K562 (cell line): ENCODE measurements around the gene UVRAG. TPM values are rescaled to one million over a fixed set of nuclear protein-coding genes. Genes with fewer than 3 reads are reported as not detected.

Source experiments
- ATAC-seq: fragments of 200-7000 bp; cut with Tn5 transposase; 3 replicates; pipeline ENCODE4 v1.9.1; 2020; ENCODE audit warnings: moderate library complexity
- BruUV-seq: library from RNA; stranded (reverse); fragments of 400-500 nt; replicated peaks from 2 replicates; lab custom pipeline; 2021; lab: Mats Ljungman, UMichigan
- CTCF ChIA-PET: fragments of 300-600 bp; formaldehyde crosslinking; extraction: SDS; loops from one replicate; lab custom pipeline; 2021; ENCODE audit warnings: low intra/inter-chr PET ratio; lab: Yijun Ruan, JAX
- POLR2A ChIA-PET: fragments of 300-600, 350-650 bp; sonication (Branson Sonifier 250); formaldehyde crosslinking; extraction: SDS; loops from one replicate; lab custom pipeline; 2021; ENCODE audit warnings: antibody characterized with exemption, inconsistent platforms; lab: Yijun Ruan, JAX
- DNase-seq, 4 experiments: peaks; one replicate each; pipeline versions ENCODE4 v3.0.0 to v3.0.0-alpha.2; 2011 to 2018; ENCODE audit warnings: low spot score in 3 of 4, mixed read lengths in 3 of 4; ENCODE audit errors: extremely low read depth in 1 of 4
- FAIRE-seq: peaks from 2 replicates; lab custom pipeline; 2011; peaks lifted over from hg19 to GRCh38; lab: Jason Lieb, UNC
- H2AFZ ChIP-seq: 2 replicates; pipeline ENCODE4 v1.6.0; 2011; ENCODE audit warnings: low read depth, low read length, control low read depth, inconsistent platforms
- H3K27ac ChIP-seq: fragments of 200-600 bp; 3 replicates; pipeline ENCODE4 v1.8.0; 2011; ENCODE audit warnings: low read depth, mild to moderate bottlenecking, control low read depth, inconsistent platforms, low read length, moderate library complexity, mixed read lengths; ENCODE audit errors: extremely low read depth
- H3K27me3 ChIP-seq, 2 experiments: fragments of 300-600 bp in 1 of 2; 2 replicates in 1 of 2; 3 replicates in 1 of 2; pipeline versions ENCODE4 v1.6.0 to v1.8.0; 2011; ENCODE audit warnings: inconsistent platforms in 2 of 2, low read length in 2 of 2, mild to moderate bottlenecking in 1 of 2, mixed read lengths in 1 of 2, moderate library complexity in 1 of 2; ENCODE audit not compliant: control insufficient read depth in 2 of 2, insufficient read depth in 2 of 2
- H3K36me3 ChIP-seq: fragments of 300-600 bp; 3 replicates; pipeline ENCODE4 v1.8.0; 2011; ENCODE audit warnings: mild to moderate bottlenecking, low read length, inconsistent platforms; ENCODE audit not compliant: control insufficient read depth, insufficient read depth
- H3K4me1 ChIP-seq, 2 experiments: fragments of 200-600 bp in 1 of 2; replicated peaks in 1 of 2; 2 replicates in 1 of 2; 3 replicates in 1 of 2; pipeline versions ENCODE4 v1.5.1 to v1.8.0; 2011; ENCODE audit warnings: inconsistent platforms in 2 of 2, low read length in 2 of 2, mild to moderate bottlenecking in 1 of 2, mixed read lengths in 1 of 2, moderate library complexity in 1 of 2; ENCODE audit not compliant: control insufficient read depth in 2 of 2, insufficient read depth in 2 of 2
- H3K4me2 ChIP-seq: 2 replicates; pipeline ENCODE4 v1.6.1; 2011; ENCODE audit warnings: low read length, control low read depth, inconsistent platforms, mixed read lengths; ENCODE audit not compliant: insufficient read depth
- H3K4me3 ChIP-seq: fragments of 200-600 bp; sonication (generic), shearing (Covaris generic); 2 replicates; pipeline ENCODE4 v1.5.1; 2016; ENCODE audit warnings: control low read depth, inconsistent platforms
- H3K79me2 ChIP-seq: fragments of 200-600 bp; 3 replicates; pipeline ENCODE4 v1.8.0; 2011; ENCODE audit warnings: low read length, inconsistent platforms; ENCODE audit not compliant: control insufficient read depth, insufficient read depth
- H3K9ac ChIP-seq, 2 experiments: 2 replicates each; pipeline versions ENCODE4 v1.6.0 to v1.6.1; 2011; ENCODE audit warnings: low read depth in 2 of 2, low read length in 2 of 2, control low read depth in 1 of 2, inconsistent platforms in 1 of 2, mild to moderate bottlenecking in 1 of 2, mixed read lengths in 1 of 2; ENCODE audit not compliant: insufficient read depth in 1 of 2
- H3K9me1 ChIP-seq: one replicate; pipeline ENCODE4 v1.6.0; 2011; ENCODE audit warnings: inconsistent platforms, mild to moderate bottlenecking, low read length, moderate library complexity; ENCODE audit not compliant: control insufficient read depth, insufficient read depth
- H3K9me3 ChIP-seq: replicated peaks from 2 replicates; pipeline ENCODE4 v1.5.1; 2011; ENCODE audit warnings: low read depth, low read length, inconsistent platforms; ENCODE audit not compliant: control insufficient read depth, insufficient read depth
- H4K20me1 ChIP-seq: replicated peaks from 2 replicates; pipeline ENCODE4 v1.6.1; 2011; ENCODE audit warnings: low read length, inconsistent platforms, mixed read lengths; ENCODE audit not compliant: control insufficient read depth, insufficient read depth
- CEBPB ChIP-seq: fragments of 450-650 bp; IDR thresholded peaks from 2 replicates; pipeline ENCODE4 v1.6.1; 2016; ENCODE audit warnings: missing genetic modification characterization, missing compliant biosample characterization
- ETV5 ChIP-seq: sonication (generic); formaldehyde crosslinking; IDR thresholded peaks from 2 replicates; pipeline ENCODE4 v1.4.0; 2020; ENCODE audit warnings: low read depth, mild to moderate bottlenecking, missing genetic modification reagents
- EZH2 ChIP-seq: IDR thresholded peaks from 2 replicates; pipeline ENCODE4 v1.6.1; 2012; ENCODE audit warnings: low read depth, mild to moderate bottlenecking, inconsistent platforms, low read length, borderline replicate concordance
- GABPB1 ChIP-seq: sonication (generic); formaldehyde crosslinking; IDR thresholded peaks from 2 replicates; pipeline ENCODE4 v1.8.0; 2022; ENCODE audit warnings: mild to moderate bottlenecking, missing genetic modification reagents
- GTF2A2 ChIP-seq: IDR thresholded peaks from 2 replicates; pipeline ENCODE4 v1.6.1; 2016; ENCODE audit warnings: mild to moderate bottlenecking, missing genetic modification characterization, missing compliant biosample characterization
- MTA1 ChIP-seq: fragments of 450-650 bp; IDR thresholded peaks from 2 replicates; pipeline ENCODE4 v1.6.1; 2017; ENCODE audit warnings: borderline replicate concordance
- MTF1 ChIP-seq: fragments of 250-450 bp; sonication (Bioruptor Pico); IDR thresholded peaks from 2 replicates; pipeline ENCODE4 v1.9.0; 2021; ENCODE audit warnings: moderate library complexity, mild to moderate bottlenecking, inconsistent platforms, borderline replicate concordance
- NELFE ChIP-seq: IDR thresholded peaks from 2 replicates; pipeline ENCODE4 v1.6.1; 2011; ENCODE audit warnings: mild to moderate bottlenecking; ENCODE audit not compliant: insufficient read depth, insufficient read length
- NR3C1 ChIP-seq: sonication (generic); formaldehyde crosslinking; IDR thresholded peaks from 2 replicates; pipeline ENCODE4 v1.8.1; 2022; ENCODE audit warnings: missing genetic modification reagents
- NR4A1 ChIP-seq, 2 experiments: fragments of 250-450 bp in 1 of 2; fragments of 450-650 bp in 1 of 2; sonication (Bioruptor Pico) in 1 of 2; IDR thresholded peaks; 2 replicates each; pipeline versions ENCODE4 v1.4.0 to v1.6.1; 2016 to 2020; ENCODE audit warnings: mild to moderate bottlenecking in 2 of 2, missing compliant biosample characterization in 1 of 2, missing genetic modification characterization in 1 of 2, moderate library complexity in 1 of 2
- RBM15 ChIP-seq: fragments of 200-400 bp; formaldehyde crosslinking; IDR thresholded peaks from 2 replicates; pipeline ENCODE4 v1.6.1; 2018; ENCODE audit warnings: mild to moderate bottlenecking, low read length, moderate library complexity; ENCODE audit not compliant: insufficient read depth
- SIN3B ChIP-seq: fragments of 450-650 bp; IDR thresholded peaks from 2 replicates; pipeline ENCODE4 v1.6.1; 2017; ENCODE audit warnings: low read depth, mild to moderate bottlenecking, moderate library complexity
- SMC3 ChIP-seq: conservative IDR thresholded peaks from 2 replicates; pipeline ENCODE4 v1.6.1; 2011; ENCODE audit warnings: low read depth, low read length, improper control_type of control experiment; ENCODE audit not compliant: insufficient read depth
- ZNF408 ChIP-seq: fragments of 250-450 bp; sonication (Bioruptor Pico); IDR thresholded peaks from 2 replicates; pipeline ENCODE4 v1.4.0; 2020; ENCODE audit warnings: low read depth, mild to moderate bottlenecking, moderate library complexity
- ZNF717 ChIP-seq: fragments of 250-450 bp; sonication (Bioruptor Pico); IDR thresholded peaks from 2 replicates; pipeline ENCODE4 v1.5.0; 2021
- ZNF75A ChIP-seq: fragments of 450-650 bp; formaldehyde crosslinking; IDR thresholded peaks from 2 replicates; pipeline ENCODE4 v1.4.0; 2020; ENCODE audit warnings: mild to moderate bottlenecking
- WGBS: fragments of 100-300 bp; shearing (Covaris generic); methylation state at CpG from one replicate; pipeline ENCODE4 v1.1.6; 2016; ENCODE audit warnings: low coverage, mixed read lengths; ENCODE audit not compliant: insufficient coverage; ENCODE audit errors: missing lambda C conversion rate; 5-methylcytosine and 5-hydroxymethylcytosine counted together
- in situ Hi-C: fragments of 300-500 bp; cut with MboI; formaldehyde crosslinking; loops from 4 replicates; pipeline ENCODE4 v1.15.0; 2018; ENCODE audit warnings: inconsistent platforms, mixed read lengths
- intact Hi-C: fragments of 100-400 bp; cut with micrococcal nuclease; formaldehyde crosslinking; loops from 2 replicates; pipeline ENCODE4 v1.14.2; 2022
- polyA plus RNA-seq, 8 experiments: library from polyadenylated mRNA; depleted of rRNA in 4 of 8; stranded (reverse) in 5 of 8; unstranded in 3 of 8; fragments of >200 nt; fragmentation: Nextera tagmentation in 2 of 8; fragmentation: Illumina TruSeq in 1 of 8; extraction: Ambion mirVana in 2 of 8; extraction: Trizol in 1 of 8; gene quantifications; 2 replicates each; pipeline versions ENCODE4 v1.2.1 to v1.2.3, GENCODE V29; 2011 to 2014; ENCODE audit warnings: inconsistent platforms in 1 of 8, missing spikeins in 1 of 8
- total RNA-seq, 7 experiments: library from RNA; depleted of rRNA in 6 of 7; stranded (reverse); fragments of >200 nt in 6 of 7; fragmentation: Illumina TruSeq in 2 of 7; extraction: Trizol in 2 of 7; gene quantifications; 2 replicates each; pipeline versions ENCODE4 v1.2.1 to v1.2.3, GENCODE V29; 2011 to 2021; ENCODE audit warnings: low replicate concordance in 1 of 7
- TF ChIP-seq, protein P1 (sequence below): fragments of 450-650 bp; formaldehyde crosslinking; IDR thresholded peaks from 2 replicates; pipeline ENCODE4 v1.4.0; 2020; ENCODE audit warnings: mild to moderate bottlenecking, moderate library complexity
- TF ChIP-seq, protein P2 (sequence below), 2 experiments: IDR thresholded peaks in 1 of 2; conservative IDR thresholded peaks in 1 of 2; 2 replicates each; pipeline ENCODE4 v1.6.1; 2016; ENCODE audit warnings: low read depth in 2 of 2, mild to moderate bottlenecking in 1 of 2, missing compliant biosample characterization in 1 of 2, missing genetic modification characterization in 1 of 2, moderate library complexity in 1 of 2

The UVRAG gene
- total and polyA plus RNA-seq, 9 of the 15 experiments (the other 6 are each of a cell fraction or from before 2014, with no cell fraction given): 3.1 to 17.8 (median 12.4) TPM

DNA sequence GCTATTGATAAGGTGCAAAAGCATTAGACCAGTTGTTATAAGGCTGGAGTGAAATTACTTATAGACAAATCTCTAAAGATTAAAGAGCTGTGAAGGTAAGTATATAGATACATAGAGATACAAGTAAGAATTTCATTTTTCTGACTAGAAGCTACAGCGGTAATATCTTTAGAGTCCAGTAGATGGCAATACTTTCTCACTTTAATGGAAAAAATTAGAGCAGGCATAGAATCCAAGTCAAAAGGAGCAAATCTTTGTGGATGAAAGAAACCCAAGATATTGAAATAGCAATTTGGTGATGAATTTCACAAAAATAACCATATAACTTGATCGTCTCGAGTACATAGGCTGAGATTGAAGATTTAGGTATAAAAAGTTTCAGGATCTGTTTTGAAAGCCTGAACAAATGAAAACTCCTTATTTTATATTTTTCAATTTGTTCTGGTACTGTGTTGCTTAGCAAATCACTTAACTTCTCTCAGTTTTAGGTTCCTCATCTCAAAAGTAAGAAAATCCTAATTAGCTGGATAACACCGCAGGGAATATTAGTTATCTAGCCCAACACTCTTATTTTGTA, 81.9 kb downstream of the UVRAG start (continued):
- TF ChIP-seq, protein P1, sequence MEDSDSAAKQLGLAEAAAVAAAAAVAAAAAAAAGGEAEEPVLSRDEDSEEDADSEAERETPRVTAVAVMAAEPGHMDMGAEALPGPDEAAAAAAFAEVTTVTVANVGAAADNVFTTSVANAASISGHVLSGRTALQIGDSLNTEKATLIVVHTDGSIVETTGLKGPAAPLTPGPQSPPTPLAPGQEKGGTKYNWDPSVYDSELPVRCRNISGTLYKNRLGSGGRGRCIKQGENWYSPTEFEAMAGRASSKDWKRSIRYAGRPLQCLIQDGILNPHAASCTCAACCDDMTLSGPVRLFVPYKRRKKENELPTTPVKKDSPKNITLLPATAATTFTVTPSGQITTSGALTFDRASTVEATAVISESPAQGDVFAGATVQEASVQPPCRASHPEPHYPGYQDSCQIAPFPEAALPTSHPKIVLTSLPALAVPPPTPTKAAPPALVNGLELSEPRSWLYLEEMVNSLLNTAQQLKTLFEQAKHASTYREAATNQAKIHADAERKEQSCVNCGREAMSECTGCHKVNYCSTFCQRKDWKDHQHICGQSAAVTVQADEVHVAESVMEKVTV (CRISPR knock-in tag): peak; percentile 85
- TF ChIP-seq SMC3: peak; percentile 70
- no peak for TF ChIP-seq NR3C1

DNA sequence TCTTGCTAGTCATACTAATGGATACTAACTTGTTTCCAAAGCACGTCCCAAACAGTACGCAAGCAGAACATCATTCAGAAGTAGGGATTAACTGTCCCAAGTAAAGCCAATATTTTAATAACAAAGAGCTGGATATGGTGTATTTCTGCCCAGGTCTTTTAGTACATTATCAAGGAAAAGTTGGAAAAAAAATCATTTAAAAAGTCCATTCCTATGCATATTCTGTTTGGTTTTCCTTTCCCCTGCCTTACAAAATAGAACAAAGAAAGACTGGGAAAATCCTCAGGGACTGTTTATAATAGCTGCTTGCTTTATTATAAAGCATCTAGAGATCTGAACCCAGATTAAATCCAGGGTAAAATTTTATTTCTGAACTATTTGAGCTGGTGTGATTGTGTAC, 83.9 kb downstream of the UVRAG start:
- H3K4me2 ChIP-seq: no peak overlapping the region
- no TSS peak for BruUV-seq
- H3K36me3 ChIP-seq: peaks cover 4% of the 10 kb centered on the region; the same call in 2 of the 3 replicates
- H3K27ac ChIP-seq: no peak overlapping the region
- H3K9me1 ChIP-seq: no peaks in the 10 kb centered on the region
- H2AFZ ChIP-seq: no peak overlapping the region
- no peak for TF ChIP-seq NELFE
- no peak for TF ChIP-seq RBM15
- no peak for TF ChIP-seq ZNF408 (CRISPR knock-in tag)
- TF ChIP-seq ZNF717 (CRISPR knock-in tag): no peak
- TF ChIP-seq GABPB1: no peak
- no peak for TF ChIP-seq ETV5 (CRISPR knock-in tag)
- no peak for TF ChIP-seq EZH2
- TF ChIP-seq NR4A1 (CRISPR knock-in tag; IDR thresholded peaks at IDR 0.05): no peak
- TF ChIP-seq NR4A1 (tag; IDR thresholded peaks at IDR 0.05): no peak
- TF ChIP-seq SIN3B: no peak
- no peak for TF ChIP-seq GTF2A2
- no peak for TF ChIP-seq CEBPB (tag)
- TF ChIP-seq ZNF75A (CRISPR knock-in tag): no peak
- TF ChIP-seq MTA1: no peak
- TF ChIP-seq, protein P2, sequence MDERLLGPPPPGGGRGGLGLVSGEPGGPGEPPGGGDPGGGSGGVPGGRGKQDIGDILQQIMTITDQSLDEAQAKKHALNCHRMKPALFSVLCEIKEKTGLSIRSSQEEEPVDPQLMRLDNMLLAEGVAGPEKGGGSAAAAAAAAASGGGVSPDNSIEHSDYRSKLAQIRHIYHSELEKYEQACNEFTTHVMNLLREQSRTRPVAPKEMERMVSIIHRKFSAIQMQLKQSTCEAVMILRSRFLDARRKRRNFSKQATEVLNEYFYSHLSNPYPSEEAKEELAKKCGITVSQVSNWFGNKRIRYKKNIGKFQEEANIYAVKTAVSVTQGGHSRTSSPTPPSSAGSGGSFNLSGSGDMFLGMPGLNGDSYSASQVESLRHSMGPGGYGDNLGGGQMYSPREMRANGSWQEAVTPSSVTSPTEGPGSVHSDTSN (CRISPR knock-in tag; IDR thresholded peaks at IDR 0.05; ENCODE audit: low read depth): no peak
- TF ChIP-seq, protein P2 (tag; conservative IDR thresholded peaks at IDR 0.05; ENCODE audit: low read depth): no peak
- no peak for TF ChIP-seq MTF1 (CRISPR knock-in tag)
- FAIRE-seq: no peak
- in situ Hi-C loops (no loop called here), intact Hi-C loops (no loop called here)
- H3K79me2 ChIP-seq: no peaks in the 10 kb centered on the region
- WGBS: 89% methylated on average over 2 of the region's 2 CpGs
- no peak overlapping the region for H3K9ac ChIP-seq
- ATAC-seq: no peak
- H3K9me3 ChIP-seq: no peaks in the 10 kb centered on the region
- H3K27me3 ChIP-seq: no peaks in the 10 kb centered on the region
- H3K4me3 ChIP-seq: no peak overlapping the region
- H3K4me1 ChIP-seq: no peaks in the 10 kb centered on the region
- ChIA-PET CTCF (interaction anchor here (1.3 kb wide), 1 partner anchor 251 kb away, joined by 3 read pairs; no protein-coding TSS in a partner anchor), POLR2A (interaction anchor here (1.1 kb wide), 1 partner anchor 10 kb away, joined by 3 read pairs; no protein-coding TSS in a partner anchor)
- no peak for DNase-seq
- no peaks in the 10 kb centered on the region for H4K20me1 ChIP-seq
